Amniotic stem cell (primary cell): ENCODE results near the gene ATOSA.

ENCODE experiments used
- DNase-seq: peaks from one replicate; lab custom pipeline; 2025; lab: John Stamatoyannopoulos, UW

Gene ATOSA

GRCh38 chr15:52652286-52652685 lies 26.9 kb downstream of the ATOSA start:
- DNase-seq = no peak

DNA sequence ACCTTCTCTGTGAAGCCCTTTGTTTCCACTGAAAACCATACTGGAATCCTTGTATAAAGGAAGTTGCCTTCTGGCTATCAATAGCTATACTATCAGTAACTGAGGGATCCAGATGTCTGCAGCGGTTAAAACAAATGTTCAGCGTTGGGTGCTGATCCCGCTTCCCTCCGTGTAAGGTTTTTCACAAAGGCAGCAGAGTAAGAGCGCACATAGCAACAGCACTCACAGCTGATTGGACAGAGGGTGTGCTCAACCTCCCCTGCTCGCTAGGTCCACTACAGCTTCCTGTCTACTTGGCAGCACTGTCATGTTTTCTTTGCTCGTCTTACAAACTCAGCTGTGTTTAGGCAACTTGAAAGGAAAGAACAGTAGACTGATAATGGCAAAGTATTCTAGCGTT lies 27.3 kb downstream of the ATOSA start:
- DNase-seq = peak; percentile 62

DNA sequence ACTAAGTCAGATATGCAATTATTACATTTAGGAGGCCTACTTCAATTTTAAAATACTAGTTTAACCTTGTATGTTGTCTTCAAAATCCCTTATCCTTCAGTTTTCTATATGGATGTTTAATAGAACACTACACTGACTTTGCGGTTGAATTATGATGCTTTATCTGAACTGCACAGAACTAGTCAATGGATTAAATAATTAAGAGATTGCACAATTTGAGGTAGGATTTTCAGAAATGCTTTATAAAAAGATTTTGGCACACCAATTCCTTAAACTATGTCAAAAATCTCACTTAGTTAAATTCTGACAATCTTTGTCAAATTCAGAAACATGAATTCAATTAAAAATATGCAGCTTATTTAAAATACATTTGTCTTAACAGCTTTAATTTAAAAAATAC lies 28.1 kb downstream of the ATOSA start:
- DNase-seq = no peak

GRCh38 chr15:52649686-52650085 lies 29.5 kb downstream of the ATOSA start:
- no peak for DNase-seq

- no peak for DNase-seq
Observed at GRCh38 chr15:52645916-52646315, 33.3 kb downstream of the ATOSA start.

DNA sequence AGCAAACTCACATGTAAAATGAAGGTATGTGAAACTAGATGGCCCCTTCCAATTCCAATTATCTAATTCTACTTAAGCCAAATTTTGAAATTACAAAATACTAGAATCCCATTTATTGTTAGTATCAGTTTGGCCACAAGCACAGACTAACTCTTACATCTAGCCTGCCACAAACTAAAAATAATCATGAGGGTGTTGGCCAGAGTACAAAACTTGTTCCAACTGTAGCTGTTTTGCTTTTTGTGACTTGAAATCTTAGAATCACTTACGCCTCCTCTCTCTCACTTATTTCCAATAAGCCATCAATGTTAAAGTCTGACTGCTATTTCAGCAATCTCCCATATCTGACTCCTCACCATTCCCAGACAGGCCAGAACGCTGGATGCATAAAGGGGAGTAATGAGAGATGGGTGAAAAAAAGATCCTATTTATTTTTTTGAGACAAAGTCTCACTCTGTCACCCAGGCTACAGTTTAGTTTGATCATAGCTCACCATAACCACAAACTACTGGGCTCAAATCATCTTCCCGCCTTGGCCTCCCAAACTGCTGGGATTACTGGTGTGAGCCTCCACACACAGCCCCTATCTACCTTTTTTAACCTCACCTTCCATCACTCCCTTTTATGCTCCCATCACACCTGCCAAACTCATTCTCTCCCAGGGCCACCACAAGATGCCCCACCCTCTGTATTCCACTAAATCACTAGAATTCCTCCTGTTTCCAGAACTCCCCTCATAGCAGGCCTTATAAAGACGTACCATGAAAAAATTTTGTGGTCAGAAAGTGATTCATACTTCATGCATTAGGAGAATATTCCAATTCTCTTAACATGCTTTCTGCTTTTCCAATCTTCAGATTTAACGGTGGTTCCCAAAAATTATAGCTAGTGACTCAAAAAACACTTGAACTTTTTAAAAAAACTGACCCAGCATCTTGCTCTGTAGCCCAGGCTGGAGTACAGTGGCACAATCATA lies 36.5 kb downstream of the ATOSA start:
- peak; percentile 32 for DNase-seq

DNA sequence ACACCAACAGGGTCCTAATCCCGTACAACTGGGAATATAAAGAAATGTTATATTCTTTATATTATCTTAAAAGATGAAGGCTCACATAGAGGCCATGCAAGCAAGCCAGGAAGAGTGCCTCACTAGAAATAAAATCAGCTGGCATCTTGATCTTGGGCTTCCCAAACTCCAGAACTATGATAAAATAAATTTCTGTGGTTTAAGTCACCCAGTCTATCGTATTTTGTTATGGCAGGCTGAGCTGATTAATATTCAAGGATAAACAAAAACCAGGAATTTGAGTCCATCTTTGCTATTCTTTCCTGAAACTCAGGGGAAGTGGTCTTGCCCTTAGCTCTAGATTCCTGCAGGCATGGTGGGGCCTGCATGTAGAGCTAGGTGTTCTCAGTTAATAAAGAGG lies 42.7 kb downstream of the ATOSA start:
- no peak for DNase-seq

DNA sequence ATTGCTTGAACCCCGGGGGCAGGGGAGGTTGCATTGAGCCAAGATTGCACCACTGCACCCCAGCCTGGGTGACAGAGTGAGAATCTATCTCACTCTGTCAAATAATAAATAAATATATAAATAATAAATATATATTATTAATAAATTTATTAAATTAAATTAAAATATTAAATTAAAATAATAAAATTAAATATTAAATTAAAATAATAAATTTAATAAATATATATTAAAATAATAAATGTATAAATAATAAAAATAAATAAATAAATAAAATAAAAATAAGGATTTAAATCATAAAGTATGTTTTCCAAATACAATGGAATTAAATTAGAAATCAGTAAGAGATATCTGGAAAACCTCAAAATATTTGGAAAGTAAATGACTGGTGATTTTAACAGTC lies 43.3 kb downstream of the ATOSA start:
- no peak for DNase-seq
